HEK293 (cell line): ENCODE results near the gene SEPTIN2.
"Not testable (repeated sequence)": the region's sequence is repeated elsewhere in the genome, so short reads cannot be mapped to it uniquely, and the experiment has no call there.

Experiments used
- BCL11A ChIP-seq: fragments of 450-650 bp; formaldehyde crosslinking; IDR thresholded peaks from 2 replicates; pipeline ENCODE4 v1.5.1; 2016; ENCODE audit warnings: low read depth, missing biosample characterization, missing genetic modification characterization
- CTCF ChIP-seq: fragments of 450-650 bp; formaldehyde crosslinking; IDR thresholded peaks from 2 replicates; pipeline ENCODE4 v1.5.1; 2016; ENCODE audit warnings: missing biosample characterization, missing genetic modification characterization
- SP2 ChIP-seq: fragments of 450-650 bp; formaldehyde crosslinking; IDR thresholded peaks from 2 replicates; pipeline ENCODE4 v1.5.1; 2016; ENCODE audit warnings: missing biosample characterization, missing genetic modification characterization
- ZBTB17 ChIP-seq: fragments of 450-650 bp; formaldehyde crosslinking; IDR thresholded peaks from 2 replicates; pipeline ENCODE4 v1.5.1; 2016; ENCODE audit warnings: missing biosample characterization, missing genetic modification characterization
- ZBTB7A ChIP-seq: fragments of 450-650 bp; formaldehyde crosslinking; IDR thresholded peaks from 2 replicates; pipeline ENCODE4 v1.5.1; 2016; ENCODE audit warnings: low read depth, missing biosample characterization, missing genetic modification characterization
- ZFP3 ChIP-seq: fragments of 450-650 bp; formaldehyde crosslinking; IDR thresholded peaks from 2 replicates; pipeline ENCODE4 v1.5.1; 2016; ENCODE audit warnings: low read depth, missing biosample characterization, missing genetic modification characterization
- ZNF501 ChIP-seq: fragments of 450-650 bp; formaldehyde crosslinking; IDR thresholded peaks from 2 replicates; pipeline ENCODE4 v1.5.1; 2016; ENCODE audit warnings: missing biosample characterization, missing genetic modification characterization
- ZSCAN30 ChIP-seq: fragments of 450-650 bp; IDR thresholded peaks from 2 replicates; pipeline ENCODE4 v1.5.1; 2018; ENCODE audit warnings: missing biosample characterization, mild to moderate bottlenecking, missing genetic modification characterization, moderate library complexity
- TF ChIP-seq, protein P1 (sequence below): fragments of 450-650 bp; formaldehyde crosslinking; IDR thresholded peaks from 2 replicates; pipeline ENCODE4 v1.5.1; 2017; ENCODE audit warnings: missing biosample characterization, missing genetic modification characterization

- TF ChIP-seq ZNF501, BCL11A, CTCF, SP2, ZSCAN30, ZBTB17, ZFP3, ZBTB7A (tag by site-specific recombination): not testable (repeated sequence)
- TF ChIP-seq, protein P1, sequence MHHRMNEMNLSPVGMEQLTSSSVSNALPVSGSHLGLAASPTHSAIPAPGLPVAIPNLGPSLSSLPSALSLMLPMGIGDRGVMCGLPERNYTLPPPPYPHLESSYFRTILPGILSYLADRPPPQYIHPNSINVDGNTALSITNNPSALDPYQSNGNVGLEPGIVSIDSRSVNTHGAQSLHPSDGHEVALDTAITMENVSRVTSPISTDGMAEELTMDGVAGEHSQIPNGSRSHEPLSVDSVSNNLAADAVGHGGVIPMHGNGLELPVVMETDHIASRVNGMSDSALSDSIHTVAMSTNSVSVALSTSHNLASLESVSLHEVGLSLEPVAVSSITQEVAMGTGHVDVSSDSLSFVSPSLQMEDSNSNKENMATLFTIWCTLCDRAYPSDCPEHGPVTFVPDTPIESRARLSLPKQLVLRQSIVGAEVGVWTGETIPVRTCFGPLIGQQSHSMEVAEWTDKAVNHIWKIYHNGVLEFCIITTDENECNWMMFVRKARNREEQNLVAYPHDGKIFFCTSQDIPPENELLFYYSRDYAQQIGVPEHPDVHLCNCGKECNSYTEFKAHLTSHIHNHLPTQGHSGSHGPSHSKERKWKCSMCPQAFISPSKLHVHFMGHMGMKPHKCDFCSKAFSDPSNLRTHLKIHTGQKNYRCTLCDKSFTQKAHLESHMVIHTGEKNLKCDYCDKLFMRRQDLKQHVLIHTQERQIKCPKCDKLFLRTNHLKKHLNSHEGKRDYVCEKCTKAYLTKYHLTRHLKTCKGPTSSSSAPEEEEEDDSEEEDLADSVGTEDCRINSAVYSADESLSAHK (tag by site-specific recombination) = not testable (repeated sequence)
Measured at GRCh38 chr2:241318830-241319229, 3.1 kb downstream of the SEPTIN2 start.
